ENCODE measurements around the gene POLR1G.
A peak's percentile ranks its signal among the peaks of the same experiment; 100 is the strongest.

Gene POLR1G

GRCh38 chr19:45406226-45407090, at the start of gene POLR1G:
Gene POLR1G (plus strand): TSS chr19:45406644. CDS start chr19:45406697, 53 bp downstream.
- Mint-ChIP-seq H3K27me3 (ENCODE audit: low read depth) (peaks cover 28% of the 10 kb centered on the region), H3K4me1 (ENCODE audit: low read depth) (peaks cover 24% of the 10 kb centered on the region), H3K36me3 (ENCODE audit: low read depth) (peaks cover 8% of the 10 kb centered on the region), H3K27ac (peak within 1 kb of the TSS; percentile 96), H3K9me3 (no peaks in the 10 kb centered on the region), H3K4me3 (peak within 1 kb of the TSS; percentile 90)

- Mint-ChIP-seq H3K27me3 (ENCODE audit: low read depth) (no peaks in the 10 kb centered on the region), H3K4me1 (ENCODE audit: low read depth) (peaks cover 2% of the 10 kb centered on the region), H3K9me3 (no peaks in the 10 kb centered on the region), H3K36me3 (ENCODE audit: low read depth) (peaks cover 19% of the 10 kb centered on the region), H3K4me3 (no peak overlapping the region), H3K27ac (no peak overlapping the region)
Measured at GRCh38 chr19:45356760-45357444, 49.5 kb upstream of the POLR1G start.

- H3K27ac Mint-ChIP-seq, result no peak overlapping the region
- H3K4me1 Mint-ChIP-seq (ENCODE audit: low read depth), result peaks cover 2% of the 10 kb centered on the region
- H3K36me3 Mint-ChIP-seq (ENCODE audit: low read depth), result peaks cover 19% of the 10 kb centered on the region
- H3K27me3 Mint-ChIP-seq (ENCODE audit: low read depth), result no peaks in the 10 kb centered on the region
- no peak overlapping the region for H3K4me3 Mint-ChIP-seq
- no peaks in the 10 kb centered on the region for H3K9me3 Mint-ChIP-seq
Measured at GRCh38 chr19:45357445-45357783, 49.0 kb upstream of the POLR1G start.

- no peaks in the 10 kb centered on the region for H3K27me3 Mint-ChIP-seq (ENCODE audit: low read depth)
- H3K9me3 Mint-ChIP-seq, result no peaks in the 10 kb centered on the region
- H3K27ac Mint-ChIP-seq, result no peak overlapping the region
- H3K36me3 Mint-ChIP-seq (ENCODE audit: low read depth), result peaks cover 18% of the 10 kb centered on the region
- peaks cover 2% of the 10 kb centered on the region for H3K4me1 Mint-ChIP-seq (ENCODE audit: low read depth)
- no peak overlapping the region for H3K4me3 Mint-ChIP-seq
Measured at GRCh38 chr19:45358213-45358792, 48.1 kb upstream of the POLR1G start.

DNA sequence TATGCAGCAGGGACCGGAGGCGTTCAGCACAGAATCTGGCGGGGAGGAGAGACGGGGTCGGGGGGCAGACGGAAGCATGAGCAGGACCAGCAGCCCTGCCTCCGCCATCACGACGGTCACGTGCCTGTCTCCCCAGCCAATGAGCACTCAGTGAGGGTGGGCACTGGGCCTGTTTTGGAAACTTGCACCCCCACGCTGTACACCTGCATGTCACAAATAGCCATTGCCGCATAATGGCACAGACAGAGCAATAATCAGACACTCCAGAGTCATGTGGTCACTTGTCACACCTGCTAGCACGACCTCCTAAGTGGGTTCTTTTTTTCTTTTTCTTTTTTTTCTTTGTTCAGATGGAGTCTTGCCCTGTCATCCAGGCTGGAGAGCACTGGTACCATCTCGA, 44.8 kb upstream of the POLR1G start:
- H3K4me1 Mint-ChIP-seq (ENCODE audit: low read depth), result peaks cover 2% of the 10 kb centered on the region
- H3K36me3 Mint-ChIP-seq (ENCODE audit: low read depth), result peaks cover 10% of the 10 kb centered on the region
- no peak overlapping the region for H3K4me3 Mint-ChIP-seq
- no peaks in the 10 kb centered on the region for H3K27me3 Mint-ChIP-seq (ENCODE audit: low read depth)
- H3K9me3 Mint-ChIP-seq, result no peaks in the 10 kb centered on the region
- H3K27ac Mint-ChIP-seq, result no peak overlapping the region

- Mint-ChIP-seq H3K4me3 (no peak overlapping the region), H3K4me1 (ENCODE audit: low read depth) (peaks cover 2% of the 10 kb centered on the region), H3K27me3 (ENCODE audit: low read depth) (no peaks in the 10 kb centered on the region), H3K27ac (no peak overlapping the region), H3K36me3 (ENCODE audit: low read depth) (peaks cover 5% of the 10 kb centered on the region), H3K9me3 (no peaks in the 10 kb centered on the region)
Measured at GRCh38 chr19:45362291-45362690, 44.2 kb upstream of the POLR1G start.

DNA sequence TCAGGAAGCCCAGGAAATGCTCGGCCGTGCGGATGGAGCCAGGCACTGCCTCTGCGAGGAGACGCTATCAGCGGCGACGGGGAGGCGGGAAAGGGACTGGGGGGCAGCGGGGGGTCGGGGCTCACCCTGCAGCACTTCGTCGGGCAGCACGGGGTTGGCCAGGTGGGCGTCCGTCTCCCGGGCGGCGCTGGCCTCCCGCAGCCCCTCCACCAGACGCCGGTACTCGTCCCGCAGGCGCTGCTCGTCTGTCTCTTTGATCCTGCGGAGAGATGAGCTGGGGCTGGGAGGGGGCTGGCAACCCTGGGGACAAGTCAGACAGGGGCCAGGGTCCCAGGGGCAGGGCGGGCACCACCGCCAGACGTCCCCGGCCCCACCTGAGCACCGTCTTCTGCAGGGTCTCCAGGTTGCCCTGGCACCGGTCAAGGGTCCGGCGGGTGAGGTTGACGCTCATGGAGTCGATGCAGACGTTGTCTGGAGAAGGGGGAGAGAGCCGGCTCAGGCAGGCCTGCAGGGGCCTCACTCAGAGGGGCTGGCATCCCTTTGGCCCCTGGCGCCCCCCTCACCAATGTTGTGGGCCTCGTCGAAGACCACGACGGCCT, 42.5 kb upstream of the POLR1G start:
- Mint-ChIP-seq H3K27me3 (ENCODE audit: low read depth) (no peaks in the 10 kb centered on the region), H3K4me1 (ENCODE audit: low read depth) (peaks cover 2% of the 10 kb centered on the region), H3K9me3 (no peaks in the 10 kb centered on the region)

GRCh38 chr19:45364696-45365095, 41.7 kb upstream of the POLR1G start:
- Mint-ChIP-seq H3K27me3 (ENCODE audit: low read depth) (no peaks in the 10 kb centered on the region), H3K36me3 (ENCODE audit: low read depth) (peaks cover 4% of the 10 kb centered on the region), H3K4me3 (no peak overlapping the region), H3K27ac (no peak overlapping the region), H3K4me1 (ENCODE audit: low read depth) (peaks cover 1% of the 10 kb centered on the region), H3K9me3 (no peaks in the 10 kb centered on the region)

More for the DNA sequence above, 42.5 kb upstream of the POLR1G start:
- peaks cover 4% of the 10 kb centered on the region for H3K36me3 Mint-ChIP-seq (ENCODE audit: low read depth)
- no peak overlapping the region for H3K27ac Mint-ChIP-seq
- no peak overlapping the region for H3K4me3 Mint-ChIP-seq

GRCh38 chr19:45368127-45368526, 38.3 kb upstream of the POLR1G start:
- Mint-ChIP-seq H3K27ac (no peak overlapping the region), H3K4me3 (peak overlapping the region; percentile 7), H3K27me3 (ENCODE audit: low read depth) (peaks cover 3% of the 10 kb centered on the region)

DNA sequence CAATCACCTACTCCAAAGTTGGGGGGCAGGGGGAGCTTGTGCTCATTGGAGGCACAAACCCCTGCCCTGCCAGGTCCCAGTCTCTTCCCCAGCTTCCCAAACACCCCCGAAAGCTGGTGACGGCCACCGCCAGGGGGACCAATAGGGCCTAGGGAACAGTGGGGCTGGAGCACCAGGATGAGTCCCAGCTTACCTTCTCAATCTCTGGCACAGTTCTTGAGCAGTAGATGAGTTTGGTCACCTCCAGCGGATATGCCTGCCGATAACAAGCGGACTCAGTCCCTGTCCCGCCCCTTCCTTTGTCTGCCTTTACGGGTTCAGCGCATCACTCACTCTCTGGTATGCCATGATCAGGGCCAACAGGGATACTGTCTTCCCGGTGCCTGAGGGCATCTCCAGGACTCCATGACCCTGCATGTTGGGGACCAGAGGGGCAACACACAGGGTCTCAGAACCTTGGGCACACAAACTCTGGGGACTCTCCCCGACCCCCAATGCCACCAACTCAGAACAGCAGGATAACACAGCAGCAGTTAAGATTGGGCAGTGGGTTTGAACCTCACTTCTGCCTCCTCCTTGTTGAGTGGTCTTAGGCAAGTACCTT, 37.6 kb upstream of the POLR1G start:
- Mint-ChIP-seq H3K27ac (no peak overlapping the region), H3K9me3 (no peaks in the 10 kb centered on the region), H3K27me3 (ENCODE audit: low read depth) (peaks cover 3% of the 10 kb centered on the region), H3K4me1 (ENCODE audit: low read depth) (peaks cover 10% of the 10 kb centered on the region), H3K4me3 (peak overlapping the region; percentile 54), H3K36me3 (ENCODE audit: low read depth) (no peaks in the 10 kb centered on the region)

More at GRCh38 chr19:45368127-45368526, 38.3 kb upstream of the POLR1G start:
- Mint-ChIP-seq H3K4me1 (ENCODE audit: low read depth) (peaks cover 10% of the 10 kb centered on the region), H3K36me3 (ENCODE audit: low read depth) (no peaks in the 10 kb centered on the region), H3K9me3 (no peaks in the 10 kb centered on the region)

DNA sequence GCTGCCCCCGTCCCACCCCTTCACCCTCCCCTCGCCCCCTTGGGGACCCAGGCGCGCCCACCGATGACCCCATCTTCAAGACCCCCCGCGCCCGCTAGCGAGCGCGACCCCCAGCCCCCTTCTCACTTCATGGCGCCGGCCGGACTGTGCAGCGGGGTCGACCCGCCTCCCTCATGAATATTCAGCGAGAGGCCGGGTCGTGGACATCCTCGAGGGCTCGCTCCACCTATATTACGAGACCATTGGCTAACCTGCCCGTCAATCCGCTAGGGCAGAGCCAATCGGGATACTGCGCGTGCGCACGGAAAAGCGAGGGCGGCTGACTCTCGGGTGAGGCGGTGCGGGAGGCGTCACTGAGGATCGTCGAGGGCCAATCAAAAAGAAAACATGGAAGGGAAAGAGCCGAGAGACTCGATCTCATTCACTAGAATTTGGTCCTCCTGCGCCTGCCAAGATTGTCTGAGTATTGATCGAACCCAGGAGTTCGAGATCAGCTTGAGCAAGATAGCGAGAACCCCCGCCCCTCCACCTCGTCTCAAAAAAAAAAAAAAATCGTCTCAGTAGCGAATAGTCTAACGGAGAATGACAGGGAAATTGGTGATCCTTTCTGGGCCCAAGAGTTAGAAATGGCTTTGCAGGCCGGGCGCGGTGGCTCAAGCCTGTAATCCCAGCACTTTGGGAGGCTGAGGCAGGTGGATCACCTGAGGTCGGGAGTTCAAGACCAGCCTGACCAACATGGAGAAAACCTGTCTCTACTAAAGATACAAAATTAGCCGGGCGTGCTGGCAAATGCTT, 35.8 kb upstream of the POLR1G start, which contains the start of gene ERCC2:
Gene ERCC2, minus strand, starts transcription at position 164 of the 795 bp plus-strand sequence. Its CDS starts 33 bp downstream, at position 131.
- Mint-ChIP-seq H3K4me1 (ENCODE audit: low read depth) (peaks cover 10% of the 10 kb centered on the region), H3K9me3 (no peaks in the 10 kb centered on the region), H3K36me3 (ENCODE audit: low read depth) (no peaks in the 10 kb centered on the region), H3K27me3 (ENCODE audit: low read depth) (peaks cover 3% of the 10 kb centered on the region), H3K4me3 (peak within 1 kb of the TSS; percentile 88), H3K27ac (peak within 1 kb of the TSS; percentile 99)

DNA sequence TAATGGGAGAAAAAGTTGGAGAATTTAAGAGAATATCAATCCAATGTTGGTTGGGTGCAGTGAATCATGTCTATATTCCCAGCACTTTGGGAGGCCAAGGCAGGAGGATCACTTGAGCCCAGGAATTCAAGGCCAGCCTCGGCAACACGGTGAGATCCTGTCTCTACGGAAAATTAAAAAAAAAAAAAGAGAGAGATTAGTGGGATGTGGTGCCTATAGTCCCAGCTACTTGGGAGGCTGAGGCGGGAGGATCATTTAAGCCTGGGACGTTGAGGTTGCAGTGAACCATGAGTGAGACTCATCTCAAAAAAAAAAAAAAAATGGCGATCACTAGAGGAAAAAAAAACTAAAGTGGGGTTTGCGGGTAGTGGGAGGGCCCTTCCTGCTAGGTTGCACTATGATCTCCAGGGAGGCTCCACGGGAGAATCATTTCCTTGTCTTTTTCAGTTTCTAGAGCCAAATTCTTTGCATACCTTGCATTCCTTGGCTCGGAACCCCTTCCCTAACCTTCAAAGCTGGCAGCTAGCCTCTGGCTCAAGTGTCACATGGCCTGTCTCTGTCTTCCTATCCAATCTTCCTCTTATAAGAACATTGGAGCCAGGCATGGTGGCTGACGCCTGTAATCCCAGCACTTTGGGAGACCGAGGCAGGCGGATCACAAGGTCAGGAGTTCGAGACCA, 30.3 kb upstream of the POLR1G start:
- Mint-ChIP-seq H3K27me3 (ENCODE audit: low read depth) (peaks cover 3% of the 10 kb centered on the region), H3K36me3 (ENCODE audit: low read depth) (no peaks in the 10 kb centered on the region), H3K4me1 (ENCODE audit: low read depth) (peaks cover 2% of the 10 kb centered on the region), H3K27ac (no peak overlapping the region), H3K9me3 (no peaks in the 10 kb centered on the region), H3K4me3 (no peak overlapping the region)

- Mint-ChIP-seq H3K27me3 (ENCODE audit: low read depth) (peaks cover 4% of the 10 kb centered on the region), H3K36me3 (ENCODE audit: low read depth) (no peaks in the 10 kb centered on the region), H3K4me3 (no peak overlapping the region), H3K27ac (no peak overlapping the region), H3K9me3 (no peaks in the 10 kb centered on the region), H3K4me1 (ENCODE audit: low read depth) (no peaks in the 10 kb centered on the region)
Measured at GRCh38 chr19:45380107-45380506, 26.3 kb upstream of the POLR1G start.

Measured in T-helper 1 cell treated with Interleukin-12 subunit alpha and Interleukin-12 subunit beta and Interleukin-4 antibody, amounts not matched to agents 30 μg/mL and 1 μg/mL, for 36 hours (primary cell).